Posterior cingulate gyrus (tissue), 11 donors: ENCODE data around the gene EFCAB11.

Experiments
- DNase-seq, 10 donors: peaks; one replicate each; pipeline versions ENCODE4 v3.0.0 to v3.0.0-alpha.2; 2020 to 2021; ENCODE audit warnings: mixed read lengths in 3 of 10
- intact Hi-C: fragments of 100-400 bp; cut with DNase I; formaldehyde crosslinking; loops from one replicate; pipeline ENCODE4 v1.15.1; 2023

EFCAB11 gene

GRCh38 chr14:89836830-89837469 is 117.6 kb downstream of the EFCAB11 start:
- intact Hi-C loops: no loop called here
- DNase-seq: no peak

DNA sequence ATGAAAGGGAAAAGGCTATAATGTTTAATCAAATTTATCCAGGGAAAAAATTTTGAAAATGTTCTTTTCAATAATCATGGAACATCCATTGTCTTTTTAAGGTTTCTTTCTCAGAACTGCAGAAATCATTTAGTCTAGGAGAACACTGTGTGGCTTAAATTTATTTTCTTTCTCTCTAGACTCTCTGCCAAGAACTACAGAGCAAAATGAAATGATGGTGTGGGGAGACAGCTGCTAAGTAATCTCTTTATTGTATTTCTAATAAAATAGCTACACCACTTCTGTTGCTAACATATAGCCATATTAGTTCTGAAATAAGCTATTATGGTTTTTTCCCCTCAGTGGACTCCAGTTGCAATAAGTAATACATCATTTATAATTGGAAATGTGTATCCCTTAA is 120.9 kb downstream of the EFCAB11 start:
- intact Hi-C loops: no loop called here
- DNase-seq: no peak

DNA sequence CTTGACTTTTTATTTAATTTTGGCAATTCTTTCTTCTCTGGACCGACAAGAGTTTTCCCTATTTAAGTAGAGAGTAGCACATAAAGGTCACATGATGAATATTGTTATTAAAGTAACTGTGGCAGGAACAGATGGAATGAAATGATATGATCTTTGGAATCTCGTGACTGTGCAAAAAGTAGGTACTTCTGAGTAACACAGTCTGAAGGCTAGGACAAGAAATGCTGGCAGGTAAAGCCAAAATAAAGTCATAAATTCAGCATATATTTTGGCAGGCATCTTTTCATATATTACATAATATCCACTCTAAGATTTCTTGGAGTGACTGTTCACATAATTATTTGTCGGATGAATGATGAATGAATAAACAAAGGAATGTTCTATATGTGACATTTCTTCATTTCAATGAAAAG is 121.4 kb downstream of the EFCAB11 start:
- intact Hi-C loops: no loop called here

GRCh38 chr14:89828471-89829165 is 125.9 kb downstream of the EFCAB11 start:
- intact Hi-C loops: no loop called here
- no peak for DNase-seq

More for the DNA sequence above, 121.4 kb downstream of the EFCAB11 start:
- DNase-seq: no peak

DNA sequence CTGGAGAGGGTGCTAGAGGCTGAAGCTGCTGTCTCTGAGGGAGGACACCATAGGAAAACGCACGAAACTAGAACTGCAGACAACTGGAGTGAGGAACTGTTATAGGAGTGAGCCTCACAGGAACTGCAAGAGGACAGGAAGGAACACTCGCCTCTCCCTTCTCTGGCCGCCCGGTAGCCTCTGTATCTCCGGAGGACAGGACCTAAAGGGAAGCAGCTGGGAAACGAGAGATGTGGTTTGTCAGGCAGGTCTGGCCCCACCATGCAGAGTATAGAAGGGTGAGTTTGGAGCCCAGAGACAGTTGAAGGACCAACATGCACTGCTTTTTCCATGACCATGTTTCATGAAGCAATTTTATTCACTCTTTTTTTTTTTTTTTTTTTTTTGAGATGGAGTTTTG is 127.3 kb downstream of the EFCAB11 start:
- no peak for DNase-seq
- intact Hi-C loops: no loop called here

- intact Hi-C loops: no loop called here
- DNase-seq: no peak
These were observed 127.9 kb downstream of the EFCAB11 start for GRCh38 chr14:89826596-89826995.

DNA sequence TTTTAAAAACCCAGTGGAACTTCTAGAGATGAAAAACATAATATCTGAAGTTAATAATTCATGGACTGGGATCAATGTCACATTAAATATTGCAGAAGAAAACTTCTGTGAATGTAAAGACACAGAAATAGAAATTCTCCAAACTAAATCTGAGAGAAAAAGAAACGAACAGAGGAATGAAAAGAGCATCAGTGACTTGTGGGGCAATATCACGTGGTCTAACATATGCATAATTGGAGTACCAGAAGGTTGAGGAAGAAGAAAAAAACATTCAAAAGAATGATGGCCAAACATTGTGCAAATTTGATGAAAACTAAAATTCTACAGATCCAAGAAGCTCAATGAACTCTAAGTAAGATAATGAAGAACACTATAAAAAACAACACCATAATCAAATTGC is 130.8 kb downstream of the EFCAB11 start:
- intact Hi-C loops: no loop called here
- DNase-seq: no peak

DNA sequence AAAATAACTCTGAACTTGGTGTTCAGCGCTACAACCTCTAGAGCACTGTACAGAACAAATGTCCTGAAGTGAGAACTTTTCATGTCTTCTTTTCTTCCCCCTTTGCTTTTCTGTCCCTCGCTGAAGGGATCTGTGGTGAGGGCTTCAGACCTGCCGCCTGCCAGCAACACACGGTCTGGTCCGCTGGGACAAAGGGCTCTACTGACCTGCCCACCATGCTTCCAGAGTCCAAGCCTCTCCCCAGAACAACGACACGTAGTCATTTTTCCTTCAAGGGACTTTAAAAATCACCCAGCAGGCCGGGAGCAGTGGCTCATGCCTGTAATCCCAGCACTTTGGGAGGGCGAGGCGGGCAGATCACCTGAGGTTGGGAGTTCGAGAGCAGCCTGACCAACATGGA is 140.4 kb downstream of the EFCAB11 start:
- intact Hi-C loops: no loop called here
- no peak for DNase-seq

GRCh38 chr14:89813617-89814031 is 140.9 kb downstream of the EFCAB11 start:
- intact Hi-C loops: no loop called here
- DNase-seq: no peak

DNA sequence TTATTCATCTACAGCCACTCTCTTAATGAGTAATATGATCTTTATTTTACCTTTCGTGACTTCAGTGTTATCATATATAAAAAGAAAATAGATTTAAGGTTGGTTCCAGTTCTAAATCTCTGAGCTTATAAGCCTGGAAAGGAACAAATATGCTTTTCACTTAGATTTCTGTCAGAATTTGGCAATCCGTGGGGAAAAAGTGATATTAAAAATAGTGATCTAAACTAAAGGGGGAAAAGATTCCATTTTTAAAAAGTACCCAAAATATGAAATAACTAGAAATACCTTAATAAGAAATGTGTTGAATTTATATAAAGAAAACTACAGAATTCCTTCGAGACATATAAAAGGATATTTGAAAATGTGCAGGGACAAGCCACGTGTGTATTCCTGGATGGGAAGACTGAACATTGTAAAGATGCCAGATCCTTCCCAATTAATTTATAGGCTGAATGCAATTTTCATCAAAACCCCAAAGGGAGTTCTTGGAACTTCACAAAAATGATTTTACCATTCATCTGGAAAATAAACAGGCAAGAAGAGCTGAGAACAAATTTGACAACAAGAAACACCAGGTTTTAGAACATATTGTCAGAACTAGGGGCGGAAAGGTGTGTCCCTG is 142.5 kb downstream of the EFCAB11 start:
- intact Hi-C loops: no loop called here
- no peak for DNase-seq

DNA sequence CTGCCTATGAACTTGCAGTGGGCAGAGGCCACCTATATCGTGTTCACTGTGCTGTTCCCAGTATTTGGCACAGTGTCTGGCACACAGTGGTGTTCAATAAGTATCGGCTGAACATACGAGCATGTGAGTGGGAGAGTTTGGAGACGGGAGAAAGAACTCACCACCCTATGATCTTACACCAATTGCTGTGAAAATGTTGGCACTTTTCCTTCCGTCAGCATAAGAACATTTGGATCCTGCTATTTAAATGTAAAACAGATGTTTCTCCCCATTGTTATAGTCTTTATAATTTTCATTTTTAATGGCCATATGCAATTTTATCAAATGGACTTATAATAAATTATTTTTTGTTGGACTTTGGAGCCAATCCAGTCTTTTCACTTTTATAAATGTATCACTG is 144.4 kb downstream of the EFCAB11 start:
- intact Hi-C loops: no loop called here
- DNase-seq: no peak

DNA sequence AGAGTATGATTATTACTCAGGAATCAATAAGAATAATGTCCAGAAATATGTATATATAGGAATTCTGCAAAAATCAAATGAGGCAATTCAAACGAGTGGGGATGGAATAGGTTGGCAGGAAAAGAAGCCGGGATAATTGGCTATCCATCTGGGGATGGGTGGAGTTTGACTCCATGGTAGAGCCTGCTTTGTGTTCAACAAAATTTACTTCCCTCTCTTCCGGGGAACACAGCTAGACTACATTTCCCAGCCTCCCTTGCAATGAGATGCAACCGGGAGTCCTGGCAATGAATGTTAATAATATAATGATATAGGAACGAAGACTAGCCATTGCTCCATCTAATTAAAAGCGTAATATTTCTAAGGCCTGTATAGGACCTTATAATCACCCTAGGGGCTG is 146.6 kb downstream of the EFCAB11 start:
- no peak for DNase-seq
- intact Hi-C loops: no loop called here

GRCh38 chr14:89807151-89807550 is 147.4 kb downstream of the EFCAB11 start:
- intact Hi-C loops: no loop called here
- DNase-seq: no peak

DNA sequence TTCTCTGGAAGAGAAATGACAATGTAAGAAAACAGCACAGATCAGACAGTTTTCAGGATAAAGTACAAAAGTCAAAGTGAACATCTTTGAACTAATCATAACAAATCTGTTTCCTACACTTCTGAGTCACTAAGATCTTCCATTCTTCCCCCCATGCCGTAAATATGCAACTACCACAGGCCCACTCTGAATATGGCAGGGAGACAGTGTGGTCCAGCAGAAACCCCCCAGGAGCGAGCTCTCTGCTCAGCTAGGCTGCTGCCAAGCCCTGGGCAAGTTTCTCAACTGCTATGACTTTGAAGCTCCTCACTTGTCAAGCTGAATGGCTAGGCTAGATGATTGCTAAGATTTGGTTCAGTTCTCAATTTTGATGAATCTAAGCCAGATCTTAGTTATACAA is 148.1 kb downstream of the EFCAB11 start:
- no peak for DNase-seq
- intact Hi-C loops: no loop called here

- intact Hi-C loops: no loop called here
- no peak for DNase-seq
These were observed 149.0 kb downstream of the EFCAB11 start for GRCh38 chr14:89805501-89805900.

DNA sequence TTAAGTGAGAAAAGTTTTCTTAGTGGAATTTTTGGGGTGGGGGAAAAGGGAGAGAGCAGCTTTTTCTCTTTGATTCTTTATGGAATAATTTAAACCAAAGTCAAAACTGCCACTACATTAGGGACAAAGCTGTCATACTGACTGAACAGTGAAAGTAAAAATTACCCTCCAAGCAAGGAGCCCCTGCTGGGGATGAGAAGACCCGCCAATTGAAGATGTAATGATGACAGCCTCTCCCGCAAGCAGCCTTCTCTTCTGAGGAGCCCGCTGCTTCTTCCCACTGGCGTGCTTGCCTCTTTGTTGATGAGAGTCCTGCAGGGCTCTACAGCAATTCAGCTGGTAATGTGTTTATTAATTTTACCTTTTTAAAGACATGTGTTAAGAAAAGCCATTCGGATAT is 151.0 kb downstream of the EFCAB11 start:
- intact Hi-C loops: no loop called here

DNA sequence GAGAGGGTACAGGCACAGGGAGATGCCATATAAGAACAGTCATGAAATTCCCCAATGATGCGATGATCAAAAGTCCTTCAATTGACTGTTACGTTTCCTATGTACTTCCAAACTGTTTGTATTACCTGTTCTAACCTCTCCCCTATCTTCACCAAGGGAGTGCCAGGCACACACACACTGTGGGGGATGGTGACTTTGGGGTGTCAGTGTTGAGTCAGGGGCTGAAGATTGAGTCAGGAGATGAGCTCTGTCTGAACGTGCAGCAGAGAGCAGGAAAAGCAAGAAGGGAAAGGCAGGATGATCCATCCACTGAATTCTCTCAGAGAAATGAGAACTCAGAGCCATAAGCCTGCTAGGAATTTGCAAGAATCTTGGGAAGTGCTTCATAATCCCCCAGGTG is 153.4 kb downstream of the EFCAB11 start:
- intact Hi-C loops: no loop called here
- no peak for DNase-seq

More for the DNA sequence above, 151.0 kb downstream of the EFCAB11 start:
- DNase-seq: no peak

DNA sequence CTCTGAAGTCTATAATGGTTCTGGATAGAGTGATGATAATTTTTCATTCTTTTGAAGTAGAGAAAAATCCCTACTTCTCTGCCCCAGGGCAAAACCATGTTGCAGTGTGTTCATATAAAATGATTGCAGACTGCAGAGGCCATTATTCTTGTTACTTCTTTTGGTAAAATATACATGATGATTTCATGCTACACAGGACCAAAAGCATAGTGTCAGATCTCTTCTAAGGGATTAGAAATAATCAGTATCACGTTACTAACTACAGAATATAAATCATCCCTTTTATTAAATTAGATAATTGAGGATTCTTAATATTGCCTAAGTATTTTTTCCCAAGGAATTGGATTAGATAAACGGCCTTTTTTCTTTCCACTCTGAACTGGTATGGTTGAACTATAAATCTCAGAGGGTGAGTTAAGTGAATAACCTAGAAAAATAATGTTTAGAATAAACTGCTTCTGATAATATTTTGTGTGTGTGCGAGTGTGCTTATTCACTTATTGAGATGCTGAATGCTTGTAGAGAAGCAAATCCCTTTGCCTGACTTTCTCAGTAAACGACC is 156.2 kb downstream of the EFCAB11 start:
- no peak for DNase-seq
- intact Hi-C loops: no loop called here

GRCh38 chr14:89797148-89797547 is 157.4 kb downstream of the EFCAB11 start:
- DNase-seq: no peak
- intact Hi-C loops: no loop called here

DNA sequence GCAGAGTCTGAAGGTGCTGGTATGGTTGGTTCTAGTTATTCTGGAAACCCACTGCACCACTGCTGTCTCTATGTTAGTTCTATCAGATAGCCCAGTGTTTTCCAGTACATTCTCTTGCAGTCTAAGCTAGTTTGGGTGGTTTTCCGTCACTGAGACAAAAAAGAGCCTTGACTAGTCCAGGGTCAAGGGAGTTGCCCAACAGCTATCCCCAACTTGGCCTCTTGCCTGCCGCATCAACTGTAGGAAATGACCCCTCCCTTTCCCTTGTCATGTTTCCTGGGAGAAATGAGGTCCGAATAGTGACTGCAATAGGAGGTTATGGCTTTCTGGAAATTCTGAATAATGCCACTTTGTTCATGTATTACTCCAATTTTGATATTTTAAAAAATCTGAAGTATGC is 160.4 kb downstream of the EFCAB11 start:
- no peak for DNase-seq
- intact Hi-C loops: no loop called here

DNA sequence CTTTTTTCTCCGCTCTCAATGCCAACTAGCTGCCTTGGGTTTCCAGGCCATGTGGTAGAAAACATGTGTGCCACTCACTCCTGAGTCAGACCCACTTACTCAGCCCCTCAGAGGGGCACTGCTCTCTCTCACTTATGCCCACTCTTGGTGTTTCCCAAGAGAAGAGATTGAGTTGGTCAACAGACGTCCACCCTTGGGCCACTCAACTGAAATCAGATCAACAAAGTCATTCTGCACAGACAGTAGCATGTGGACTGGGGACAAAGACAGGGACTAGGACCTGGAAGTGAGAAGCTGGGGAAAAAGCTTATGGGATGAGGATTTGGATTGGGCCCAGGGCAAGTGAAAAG is 161.2 kb downstream of the EFCAB11 start:
- DNase-seq: no peak
- intact Hi-C loops: no loop called here
